ENCODE data around the gene CFAP54.

The CFAP54 gene

GRCh38 chr12:96448300-96448699 is 41.1 kb upstream of the CFAP54 start:
- no peak overlapping the region for H3K4me2 ChIP-seq (ENCODE audit: low read length)
- H3K79me2 ChIP-seq (ENCODE audit: control insufficient read depth, low read length) = no peaks in the 10 kb centered on the region
- TF ChIP-seq EZH2phosphoT487 (IDR thresholded peaks at IDR 0.05; ENCODE audit: borderline replicate concordance, low read length) = no peak
- no peak for TF ChIP-seq CTCF (IDR thresholded peaks at IDR 0.05; ENCODE audit: low read depth, low read length, poor library complexity, severe bottlenecking)
- no peaks in the 10 kb centered on the region for H3K9me2 ChIP-seq (replicated peaks; ENCODE audit: control insufficient read depth, low read length)
- peaks cover 10% of the 10 kb centered on the region for H3K4me1 ChIP-seq (ENCODE audit: control insufficient read depth, low read length)
- no peaks in the 10 kb centered on the region for H3K27me3 ChIP-seq (ENCODE audit: control insufficient read depth, low read length)
- no peak overlapping the region for H3K27ac ChIP-seq (ENCODE audit: low read depth, low read length)
- no peak overlapping the region for H3K4me3 ChIP-seq (ENCODE audit: low read length)
- no peaks in the 10 kb centered on the region for H3K9me3 ChIP-seq (ENCODE audit: control insufficient read depth, insufficient read depth, low read length)
- H3F3A ChIP-seq (ENCODE audit: control insufficient read depth, insufficient read depth) = no peaks in the 10 kb centered on the region
- no peaks in the 10 kb centered on the region for H3K36me3 ChIP-seq (ENCODE audit: control insufficient read depth, low read length)
- no peaks in the 10 kb centered on the region for H4K20me1 ChIP-seq (ENCODE audit: control insufficient read depth, insufficient read depth, low read depth, low read length)

GRCh38 chr12:96452261-96452922 is 37.0 kb upstream of the CFAP54 start:
- Histone ChIP-seq H4K20me1 (ENCODE audit: control insufficient read depth, insufficient read depth, low read depth, low read length) (no peaks in the 10 kb centered on the region), H3K4me2 (ENCODE audit: low read length) (no peak overlapping the region), H3K27me3 (ENCODE audit: control insufficient read depth, low read length) (peaks cover 2% of the 10 kb centered on the region; the same call in 1 of the 2 replicates), H3K9me3 (ENCODE audit: control insufficient read depth, insufficient read depth, low read length) (no peaks in the 10 kb centered on the region), H3K27ac (ENCODE audit: low read depth, low read length) (no peak overlapping the region), H3K9me2 (replicated peaks; ENCODE audit: control insufficient read depth, low read length) (no peaks in the 10 kb centered on the region), H3K36me3 (ENCODE audit: control insufficient read depth, low read length) (no peaks in the 10 kb centered on the region), H3F3A (ENCODE audit: control insufficient read depth, insufficient read depth) (no peaks in the 10 kb centered on the region), H3K4me1 (ENCODE audit: control insufficient read depth, low read length) (no peaks in the 10 kb centered on the region), H3K79me2 (ENCODE audit: control insufficient read depth, low read length) (no peaks in the 10 kb centered on the region), H3K4me3 (ENCODE audit: low read length) (no peak overlapping the region)
- TF ChIP-seq CTCF (IDR thresholded peaks at IDR 0.05; ENCODE audit: low read depth, low read length, poor library complexity, severe bottlenecking) (no peak), EZH2phosphoT487 (IDR thresholded peaks at IDR 0.05; ENCODE audit: borderline replicate concordance, low read length) (no peak)

- Histone ChIP-seq H3F3A (ENCODE audit: control insufficient read depth, insufficient read depth) (no peaks in the 10 kb centered on the region), H4K20me1 (ENCODE audit: control insufficient read depth, insufficient read depth, low read depth, low read length) (no peaks in the 10 kb centered on the region), H3K79me2 (ENCODE audit: control insufficient read depth, low read length) (no peaks in the 10 kb centered on the region), H3K4me1 (ENCODE audit: control insufficient read depth, low read length) (no peaks in the 10 kb centered on the region), H3K9me3 (ENCODE audit: control insufficient read depth, insufficient read depth, low read length) (no peaks in the 10 kb centered on the region), H3K4me2 (ENCODE audit: low read length) (no peak overlapping the region), H3K27ac (ENCODE audit: low read depth, low read length) (no peak overlapping the region), H3K36me3 (ENCODE audit: control insufficient read depth, low read length) (no peaks in the 10 kb centered on the region), H3K4me3 (ENCODE audit: low read length) (no peak overlapping the region), H3K27me3 (ENCODE audit: control insufficient read depth, low read length) (peaks cover 2% of the 10 kb centered on the region; the same call in 1 of the 2 replicates), H3K9me2 (replicated peaks; ENCODE audit: control insufficient read depth, low read length) (no peaks in the 10 kb centered on the region)
- TF ChIP-seq EZH2phosphoT487 (IDR thresholded peaks at IDR 0.05; ENCODE audit: borderline replicate concordance, low read length) (no peak), CTCF (IDR thresholded peaks at IDR 0.05; ENCODE audit: low read depth, low read length, poor library complexity, severe bottlenecking) (no peak)
Observed at GRCh38 chr12:96454396-96454795, 35.0 kb upstream of the CFAP54 start.
